WTC11 (cell line): ENCODE data around the gene CISTR. TPM values are rescaled to one million over a fixed set of nuclear protein-coding genes. Genes with fewer than 3 reads are reported as not detected.

Experiments
- ATAC-seq: fragments of 200-7000 bp; cut with Tn5 transposase; 2 replicates; pipeline ENCODE4 v1.10.0; 2021; ENCODE audit warnings: mild to moderate bottlenecking, moderate library complexity
- CTCF ChIA-PET: fragments of 300-600 bp; sonication (Branson Sonifier 250); formaldehyde crosslinking; loops from one replicate; lab custom pipeline; 2021; ENCODE audit warnings: antibody characterized with exemption; lab: Charles Lee
- POLR2A ChIA-PET: fragments of 350-600 bp; sonication (Branson Sonifier 250); formaldehyde crosslinking; loops from one replicate; lab custom pipeline; 2021; ENCODE audit warnings: antibody characterized with exemption; lab: Charles Lee
- DNase-seq: peaks from one replicate; pipeline ENCODE4 v3.0.0; 2021; ENCODE audit warnings: low spot score
- H3K27ac Mint-ChIP-seq: 2 replicates; pipeline ENCODE4 v1.8.0; 2021; ENCODE audit warnings: mixed read lengths
- H3K27me3 Mint-ChIP-seq: 2 replicates; pipeline ENCODE4 v1.8.0; 2021; ENCODE audit warnings: low read depth, mild to moderate bottlenecking, moderate library complexity, mixed read lengths
- H3K36me3 Mint-ChIP-seq: 2 replicates; pipeline ENCODE4 v1.8.0; 2021; ENCODE audit warnings: mixed read lengths
- H3K4me1 Mint-ChIP-seq: 2 replicates; pipeline ENCODE4 v1.8.0; 2022; ENCODE audit warnings: mixed read lengths
- H3K4me3 Mint-ChIP-seq: 2 replicates; pipeline ENCODE4 v1.8.0; 2021; ENCODE audit warnings: mild to moderate bottlenecking, moderate library complexity, mixed read lengths
- H3K9me3 Mint-ChIP-seq: 2 replicates; pipeline ENCODE4 v1.8.0; 2021; ENCODE audit warnings: mixed read lengths
- CBFB ChIP-seq: sonication (generic); formaldehyde crosslinking; IDR thresholded peaks from 2 replicates; pipeline ENCODE4 v1.8.1; 2022; ENCODE audit warnings: mild to moderate bottlenecking, low read depth, missing genetic modification reagents
- CREM ChIP-seq: sonication (generic); formaldehyde crosslinking; IDR thresholded peaks from 2 replicates; pipeline ENCODE4 v1.8.1; 2022; ENCODE audit warnings: mild to moderate bottlenecking, missing genetic modification reagents, moderate library complexity
- ELF4 ChIP-seq: sonication (generic); formaldehyde crosslinking; IDR thresholded peaks from 2 replicates; pipeline ENCODE4 v1.8.1; 2022; ENCODE audit warnings: low read depth, mild to moderate bottlenecking, moderate library complexity, missing genetic modification reagents
- ESRRA ChIP-seq: sonication (generic); formaldehyde crosslinking; IDR thresholded peaks from 2 replicates; pipeline ENCODE4 v1.8.1; 2022; ENCODE audit warnings: mild to moderate bottlenecking, missing genetic modification reagents, borderline replicate concordance
- FOXJ3 ChIP-seq: sonication (generic); formaldehyde crosslinking; IDR thresholded peaks from 2 replicates; pipeline ENCODE4 v1.9.0; 2021; ENCODE audit warnings: missing genetic modification reagents, mild to moderate bottlenecking, borderline replicate concordance
- FOXP1 ChIP-seq: sonication (generic); formaldehyde crosslinking; IDR thresholded peaks from 2 replicates; pipeline ENCODE4 v1.8.0; 2022; ENCODE audit warnings: missing genetic modification reagents, mild to moderate bottlenecking, moderate library complexity, borderline replicate concordance
- NFATC4 ChIP-seq: fragments of 250-450 bp; sonication (Bioruptor Pico); IDR thresholded peaks from 2 replicates; pipeline ENCODE4 v1.9.0; 2021; ENCODE audit warnings: mild to moderate bottlenecking
- RELA ChIP-seq: sonication (generic); formaldehyde crosslinking; IDR thresholded peaks from 2 replicates; pipeline ENCODE4 v1.8.1; 2022; ENCODE audit warnings: missing genetic modification reagents, mild to moderate bottlenecking, borderline replicate concordance
- SOX15 ChIP-seq: fragments of 250-450 bp; sonication (Bioruptor Pico); IDR thresholded peaks from 2 replicates; pipeline ENCODE4 v1.9.0; 2021; ENCODE audit warnings: mild to moderate bottlenecking
- ZNF121 ChIP-seq: sonication (generic); formaldehyde crosslinking; IDR thresholded peaks from 2 replicates; pipeline ENCODE4 v1.8.0; 2023; ENCODE audit warnings: missing genetic modification reagents
- ZNF219 ChIP-seq: sonication (generic); formaldehyde crosslinking; IDR thresholded peaks from 2 replicates; pipeline ENCODE4 v1.8.0; 2023; ENCODE audit warnings: missing genetic modification reagents, mild to moderate bottlenecking, borderline replicate concordance
- ZNF317 ChIP-seq: sonication (generic); formaldehyde crosslinking; IDR thresholded peaks from 2 replicates; pipeline ENCODE4 v1.8.1; 2023; ENCODE audit warnings: low read depth, mild to moderate bottlenecking, moderate library complexity, missing genetic modification reagents, borderline replicate concordance
- ZNF416 ChIP-seq: fragments of 250-450 bp; sonication (Bioruptor Pico); IDR thresholded peaks from 2 replicates; pipeline ENCODE4 v1.9.0; 2021; ENCODE audit warnings: mild to moderate bottlenecking, inconsistent platforms
- total RNA-seq: library from RNA; stranded (reverse); gene quantifications from 3 replicates; pipeline ENCODE4 v1.2.3, GENCODE V29; 2021
- TF ChIP-seq, protein P1 (sequence below): sonication (generic); formaldehyde crosslinking; IDR thresholded peaks from 2 replicates; pipeline ENCODE4 v1.8.0; 2023; ENCODE audit warnings: mild to moderate bottlenecking, missing genetic modification reagents
- TF ChIP-seq, protein P2 (sequence below): fragments of 200-600 bp; IDR thresholded peaks from 2 replicates; pipeline ENCODE4 v1.8.0; 2022; ENCODE audit warnings: antibody characterized with exemption
- TF ChIP-seq, protein P3 (sequence below): sonication (generic); formaldehyde crosslinking; IDR thresholded peaks from 2 replicates; pipeline ENCODE4 v1.8.0; 2022; ENCODE audit warnings: mild to moderate bottlenecking, missing genetic modification reagents
- TF ChIP-seq, protein P4 (sequence below): sonication (generic); formaldehyde crosslinking; IDR thresholded peaks from 2 replicates; pipeline ENCODE4 v1.8.1; 2023; ENCODE audit warnings: mild to moderate bottlenecking, missing genetic modification reagents
- TF ChIP-seq, protein P5 (sequence below): sonication (generic); formaldehyde crosslinking; IDR thresholded peaks from 2 replicates; pipeline ENCODE4 v1.8.1; 2023; ENCODE audit warnings: mild to moderate bottlenecking, missing genetic modification reagents, moderate library complexity
- TF ChIP-seq, protein P6 (sequence below): fragments of 250-450 bp; sonication (Bioruptor Pico); conservative IDR thresholded peaks from 2 replicates; pipeline ENCODE4 v1.9.0; 2021; ENCODE audit warnings: mild to moderate bottlenecking
- TF ChIP-seq, protein P7 (sequence below): fragments of 250-450 bp; sonication (Bioruptor Pico); IDR thresholded peaks from 2 replicates; pipeline ENCODE4 v1.9.0; 2021; ENCODE audit warnings: mild to moderate bottlenecking

The CISTR gene
- total RNA-seq, 1 experiment from 2014 or later, result 0.81 TPM

DNA sequence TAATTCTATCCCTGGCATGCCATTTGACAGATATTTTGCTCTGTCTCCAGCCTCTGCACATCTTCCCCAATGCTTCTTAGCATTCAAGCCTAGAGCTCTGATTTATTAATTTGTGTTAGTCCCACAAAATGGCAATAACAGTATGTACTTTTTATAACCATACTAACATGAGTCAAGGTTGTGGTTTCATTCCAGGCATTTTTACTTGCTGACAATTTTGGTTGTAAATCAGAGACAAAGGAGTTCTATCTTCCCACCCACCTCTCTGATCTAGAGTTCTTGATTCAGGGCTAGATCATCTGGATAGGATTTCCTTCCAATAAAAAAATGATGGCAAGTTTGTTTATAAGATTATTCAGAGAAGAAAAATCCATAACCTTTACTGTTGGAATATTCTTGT is 18.5 kb upstream of the CISTR start:
- ChIA-PET POLR2A (no interaction called here), CTCF (interaction anchor here (1.6 to 2.1 kb wide), 2 partner anchors 12 to 183 kb away, joined by 3 to 9 read pairs; no protein-coding TSS in a partner anchor)
- Mint-ChIP-seq H3K9me3 (no peaks in the 10 kb centered on the region), H3K4me1 (no peaks in the 10 kb centered on the region), H3K36me3 (no peaks in the 10 kb centered on the region), H3K4me3 (no peak overlapping the region), H3K27me3 (peaks cover 30% of the 10 kb centered on the region), H3K27ac (no peak overlapping the region)
- no peak for ATAC-seq
- no peak for TF ChIP-seq NFATC4
- TF ChIP-seq, protein P1, sequence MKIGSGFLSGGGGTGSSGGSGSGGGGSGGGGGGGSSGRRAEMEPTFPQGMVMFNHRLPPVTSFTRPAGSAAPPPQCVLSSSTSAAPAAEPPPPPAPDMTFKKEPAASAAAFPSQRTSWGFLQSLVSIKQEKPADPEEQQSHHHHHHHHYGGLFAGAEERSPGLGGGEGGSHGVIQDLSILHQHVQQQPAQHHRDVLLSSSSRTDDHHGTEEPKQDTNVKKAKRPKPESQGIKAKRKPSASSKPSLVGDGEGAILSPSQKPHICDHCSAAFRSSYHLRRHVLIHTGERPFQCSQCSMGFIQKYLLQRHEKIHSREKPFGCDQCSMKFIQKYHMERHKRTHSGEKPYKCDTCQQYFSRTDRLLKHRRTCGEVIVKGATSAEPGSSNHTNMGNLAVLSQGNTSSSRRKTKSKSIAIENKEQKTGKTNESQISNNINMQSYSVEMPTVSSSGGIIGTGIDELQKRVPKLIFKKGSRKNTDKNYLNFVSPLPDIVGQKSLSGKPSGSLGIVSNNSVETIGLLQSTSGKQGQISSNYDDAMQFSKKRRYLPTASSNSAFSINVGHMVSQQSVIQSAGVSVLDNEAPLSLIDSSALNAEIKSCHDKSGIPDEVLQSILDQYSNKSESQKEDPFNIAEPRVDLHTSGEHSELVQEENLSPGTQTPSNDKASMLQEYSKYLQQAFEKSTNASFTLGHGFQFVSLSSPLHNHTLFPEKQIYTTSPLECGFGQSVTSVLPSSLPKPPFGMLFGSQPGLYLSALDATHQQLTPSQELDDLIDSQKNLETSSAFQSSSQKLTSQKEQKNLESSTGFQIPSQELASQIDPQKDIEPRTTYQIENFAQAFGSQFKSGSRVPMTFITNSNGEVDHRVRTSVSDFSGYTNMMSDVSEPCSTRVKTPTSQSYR (CRISPR knock-in tag), result no peak
- TF ChIP-seq, protein P2, sequence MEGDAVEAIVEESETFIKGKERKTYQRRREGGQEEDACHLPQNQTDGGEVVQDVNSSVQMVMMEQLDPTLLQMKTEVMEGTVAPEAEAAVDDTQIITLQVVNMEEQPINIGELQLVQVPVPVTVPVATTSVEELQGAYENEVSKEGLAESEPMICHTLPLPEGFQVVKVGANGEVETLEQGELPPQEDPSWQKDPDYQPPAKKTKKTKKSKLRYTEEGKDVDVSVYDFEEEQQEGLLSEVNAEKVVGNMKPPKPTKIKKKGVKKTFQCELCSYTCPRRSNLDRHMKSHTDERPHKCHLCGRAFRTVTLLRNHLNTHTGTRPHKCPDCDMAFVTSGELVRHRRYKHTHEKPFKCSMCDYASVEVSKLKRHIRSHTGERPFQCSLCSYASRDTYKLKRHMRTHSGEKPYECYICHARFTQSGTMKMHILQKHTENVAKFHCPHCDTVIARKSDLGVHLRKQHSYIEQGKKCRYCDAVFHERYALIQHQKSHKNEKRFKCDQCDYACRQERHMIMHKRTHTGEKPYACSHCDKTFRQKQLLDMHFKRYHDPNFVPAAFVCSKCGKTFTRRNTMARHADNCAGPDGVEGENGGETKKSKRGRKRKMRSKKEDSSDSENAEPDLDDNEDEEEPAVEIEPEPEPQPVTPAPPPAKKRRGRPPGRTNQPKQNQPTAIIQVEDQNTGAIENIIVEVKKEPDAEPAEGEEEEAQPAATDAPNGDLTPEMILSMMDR, result no peak
- no peak for TF ChIP-seq SOX15 (CRISPR knock-in tag)
- TF ChIP-seq, protein P3, sequence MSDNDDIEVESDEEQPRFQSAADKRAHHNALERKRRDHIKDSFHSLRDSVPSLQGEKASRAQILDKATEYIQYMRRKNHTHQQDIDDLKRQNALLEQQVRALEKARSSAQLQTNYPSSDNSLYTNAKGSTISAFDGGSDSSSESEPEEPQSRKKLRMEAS (CRISPR knock-in tag), result no peak
- TF ChIP-seq ELF4, result no peak
- TF ChIP-seq RELA (CRISPR knock-in tag), result no peak
- TF ChIP-seq, protein P4, sequence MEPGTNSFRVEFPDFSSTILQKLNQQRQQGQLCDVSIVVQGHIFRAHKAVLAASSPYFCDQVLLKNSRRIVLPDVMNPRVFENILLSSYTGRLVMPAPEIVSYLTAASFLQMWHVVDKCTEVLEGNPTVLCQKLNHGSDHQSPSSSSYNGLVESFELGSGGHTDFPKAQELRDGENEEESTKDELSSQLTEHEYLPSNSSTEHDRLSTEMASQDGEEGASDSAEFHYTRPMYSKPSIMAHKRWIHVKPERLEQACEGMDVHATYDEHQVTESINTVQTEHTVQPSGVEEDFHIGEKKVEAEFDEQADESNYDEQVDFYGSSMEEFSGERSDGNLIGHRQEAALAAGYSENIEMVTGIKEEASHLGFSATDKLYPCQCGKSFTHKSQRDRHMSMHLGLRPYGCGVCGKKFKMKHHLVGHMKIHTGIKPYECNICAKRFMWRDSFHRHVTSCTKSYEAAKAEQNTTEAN (CRISPR knock-in tag), result no peak
- no peak for TF ChIP-seq FOXP1 (CRISPR knock-in tag)
- TF ChIP-seq, protein P5, sequence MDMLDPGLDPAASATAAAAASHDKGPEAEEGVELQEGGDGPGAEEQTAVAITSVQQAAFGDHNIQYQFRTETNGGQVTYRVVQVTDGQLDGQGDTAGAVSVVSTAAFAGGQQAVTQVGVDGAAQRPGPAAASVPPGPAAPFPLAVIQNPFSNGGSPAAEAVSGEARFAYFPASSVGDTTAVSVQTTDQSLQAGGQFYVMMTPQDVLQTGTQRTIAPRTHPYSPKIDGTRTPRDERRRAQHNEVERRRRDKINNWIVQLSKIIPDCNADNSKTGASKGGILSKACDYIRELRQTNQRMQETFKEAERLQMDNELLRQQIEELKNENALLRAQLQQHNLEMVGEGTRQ (CRISPR knock-in tag), result no peak
- TF ChIP-seq ESRRA (CRISPR knock-in tag), result no peak
- TF ChIP-seq ZNF219 (CRISPR knock-in tag), result no peak
- TF ChIP-seq, protein P6, sequence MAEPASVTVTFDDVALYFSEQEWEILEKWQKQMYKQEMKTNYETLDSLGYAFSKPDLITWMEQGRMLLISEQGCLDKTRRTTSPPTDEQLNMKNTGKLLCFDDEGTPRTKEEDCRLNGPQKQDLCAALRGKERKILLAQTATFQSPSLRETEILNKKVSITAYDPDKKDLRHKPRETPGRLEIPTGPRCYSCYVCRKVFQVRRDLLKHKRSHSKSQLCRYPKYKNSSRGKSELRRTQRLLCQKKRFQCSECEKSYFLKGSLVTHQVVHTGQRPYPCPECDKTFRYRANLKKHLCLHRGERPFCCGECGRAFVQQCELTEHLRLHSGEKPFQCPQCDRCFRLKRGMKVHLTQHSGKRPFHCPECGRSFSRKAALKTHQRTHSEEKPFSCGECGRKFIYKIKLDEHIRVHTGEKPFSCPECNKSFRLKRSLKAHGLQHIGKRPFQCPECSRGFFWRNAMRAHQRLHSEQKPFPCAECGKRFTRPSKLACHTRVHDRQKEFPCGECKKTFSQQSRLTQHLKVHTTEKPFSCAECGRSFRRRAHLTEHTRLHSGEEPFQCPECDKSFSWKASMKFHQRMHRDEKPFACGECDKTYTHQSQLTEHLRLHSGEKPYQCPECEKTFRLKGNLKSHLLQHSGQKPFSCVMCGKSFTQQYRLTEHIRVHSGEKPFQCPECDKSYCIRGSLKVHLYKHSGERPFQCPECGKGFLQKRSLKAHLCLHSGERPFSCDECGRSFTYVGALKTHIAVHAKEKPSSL (CRISPR knock-in tag), result no peak
- no peak for TF ChIP-seq CREM (CRISPR knock-in tag)
- no peak for TF ChIP-seq ZNF121 (CRISPR knock-in tag)
- no peak for TF ChIP-seq CBFB
- TF ChIP-seq ZNF416 (CRISPR knock-in tag), result no peak
- TF ChIP-seq, protein P7, sequence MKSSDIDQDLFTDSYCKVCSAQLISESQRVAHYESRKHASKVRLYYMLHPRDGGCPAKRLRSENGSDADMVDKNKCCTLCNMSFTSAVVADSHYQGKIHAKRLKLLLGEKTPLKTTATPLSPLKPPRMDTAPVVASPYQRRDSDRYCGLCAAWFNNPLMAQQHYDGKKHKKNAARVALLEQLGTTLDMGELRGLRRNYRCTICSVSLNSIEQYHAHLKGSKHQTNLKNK (CRISPR knock-in tag), result no peak
- no peak for TF ChIP-seq ZNF317 (CRISPR knock-in tag)
- no peak for TF ChIP-seq FOXJ3 (CRISPR knock-in tag)
- DNase-seq, result no peak
